GM12873 (cell line): ENCODE measurements around the gene PIH1D1.

Experiments used
- TF ChIP-seq, protein P1 (sequence below): IDR thresholded peaks from 2 replicates; pipeline ENCODE4 v1.5.1; 2012; ENCODE audit warnings: low read depth, mild to moderate bottlenecking, moderate library complexity, low read length, control low read depth; ENCODE audit not compliant: insufficient read depth; ENCODE audit errors: missing control alignments

The PIH1D1 gene

GRCh38 chr19:49492573-49493405 lies 41.2 kb upstream of the PIH1D1 start:
- TF ChIP-seq, protein P1, sequence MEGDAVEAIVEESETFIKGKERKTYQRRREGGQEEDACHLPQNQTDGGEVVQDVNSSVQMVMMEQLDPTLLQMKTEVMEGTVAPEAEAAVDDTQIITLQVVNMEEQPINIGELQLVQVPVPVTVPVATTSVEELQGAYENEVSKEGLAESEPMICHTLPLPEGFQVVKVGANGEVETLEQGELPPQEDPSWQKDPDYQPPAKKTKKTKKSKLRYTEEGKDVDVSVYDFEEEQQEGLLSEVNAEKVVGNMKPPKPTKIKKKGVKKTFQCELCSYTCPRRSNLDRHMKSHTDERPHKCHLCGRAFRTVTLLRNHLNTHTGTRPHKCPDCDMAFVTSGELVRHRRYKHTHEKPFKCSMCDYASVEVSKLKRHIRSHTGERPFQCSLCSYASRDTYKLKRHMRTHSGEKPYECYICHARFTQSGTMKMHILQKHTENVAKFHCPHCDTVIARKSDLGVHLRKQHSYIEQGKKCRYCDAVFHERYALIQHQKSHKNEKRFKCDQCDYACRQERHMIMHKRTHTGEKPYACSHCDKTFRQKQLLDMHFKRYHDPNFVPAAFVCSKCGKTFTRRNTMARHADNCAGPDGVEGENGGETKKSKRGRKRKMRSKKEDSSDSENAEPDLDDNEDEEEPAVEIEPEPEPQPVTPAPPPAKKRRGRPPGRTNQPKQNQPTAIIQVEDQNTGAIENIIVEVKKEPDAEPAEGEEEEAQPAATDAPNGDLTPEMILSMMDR = no peak

DNA sequence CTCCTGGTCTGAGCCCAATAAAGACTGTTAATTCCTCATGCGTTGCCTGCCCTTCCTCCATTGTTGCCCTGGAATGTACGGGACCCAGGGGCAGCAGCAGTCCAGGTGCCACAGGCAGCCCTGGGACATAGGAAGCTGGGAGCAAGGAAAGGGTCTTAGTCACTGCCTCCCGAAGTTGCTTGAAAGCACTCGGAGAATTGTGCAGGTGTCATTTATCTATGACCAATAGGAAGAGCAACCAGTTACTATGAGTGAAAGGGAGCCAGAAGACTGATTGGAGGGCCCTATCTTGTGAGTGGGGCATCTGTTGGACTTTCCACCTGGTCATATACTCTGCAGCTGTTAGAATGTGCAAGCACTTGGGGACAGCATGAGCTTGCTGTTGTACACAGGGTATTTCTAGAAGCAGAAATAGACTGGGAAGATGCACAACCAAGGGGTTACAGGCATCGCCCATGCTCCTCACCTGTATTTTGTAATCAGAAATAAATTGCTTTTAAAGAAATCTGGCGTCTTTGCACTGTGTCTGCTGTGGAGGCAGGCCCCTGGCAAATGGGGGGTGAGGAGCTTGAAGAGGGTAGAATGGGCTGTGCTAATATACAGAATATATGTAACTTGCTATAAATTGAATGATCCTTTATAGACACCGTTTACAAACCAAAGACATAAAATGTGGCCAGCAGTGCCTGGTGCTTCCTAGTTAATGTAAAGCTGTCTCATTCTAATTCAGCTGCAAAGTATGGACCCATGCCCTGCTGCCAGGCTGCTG lies 40.4 kb upstream of the PIH1D1 start:
- TF ChIP-seq, protein P1 = no peak

DNA sequence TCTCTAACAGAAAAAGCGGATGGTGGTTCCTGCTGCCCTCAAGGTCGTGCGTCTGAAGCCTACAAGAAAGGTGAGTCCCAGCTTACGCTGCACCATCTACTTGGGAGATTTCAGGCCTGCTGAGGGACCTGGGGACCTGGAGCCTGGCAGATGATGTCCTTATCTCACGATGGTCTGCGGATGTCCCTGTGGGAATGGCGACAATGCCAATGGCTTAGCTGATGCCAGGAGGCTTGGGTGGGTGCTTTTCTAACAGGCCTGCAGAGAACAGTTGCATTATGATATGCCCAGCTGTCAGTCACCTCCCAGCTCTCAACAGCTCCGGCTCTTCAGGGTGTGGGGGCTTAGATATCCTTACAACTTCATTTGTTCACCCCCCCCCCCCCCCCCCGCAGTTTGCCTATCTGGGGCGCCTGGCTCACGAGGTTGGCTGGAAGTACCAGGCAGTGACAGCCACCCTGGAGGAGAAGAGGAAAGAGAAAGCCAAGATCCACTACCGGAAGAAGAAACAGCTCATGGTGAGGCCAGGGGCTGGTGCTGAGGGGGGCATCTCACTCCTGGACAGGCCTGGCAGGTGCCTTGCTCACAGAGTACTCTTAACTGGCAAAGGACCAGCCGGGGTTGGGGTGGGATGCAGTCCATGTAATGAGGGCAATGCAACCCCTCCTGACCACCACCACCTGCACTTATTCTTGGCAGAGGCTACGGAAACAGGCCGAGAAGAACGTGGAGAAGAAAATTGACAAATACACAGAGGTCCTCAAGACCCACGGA lies 39.6 kb upstream of the PIH1D1 start:
- TF ChIP-seq, protein P1 = no peak

DNA sequence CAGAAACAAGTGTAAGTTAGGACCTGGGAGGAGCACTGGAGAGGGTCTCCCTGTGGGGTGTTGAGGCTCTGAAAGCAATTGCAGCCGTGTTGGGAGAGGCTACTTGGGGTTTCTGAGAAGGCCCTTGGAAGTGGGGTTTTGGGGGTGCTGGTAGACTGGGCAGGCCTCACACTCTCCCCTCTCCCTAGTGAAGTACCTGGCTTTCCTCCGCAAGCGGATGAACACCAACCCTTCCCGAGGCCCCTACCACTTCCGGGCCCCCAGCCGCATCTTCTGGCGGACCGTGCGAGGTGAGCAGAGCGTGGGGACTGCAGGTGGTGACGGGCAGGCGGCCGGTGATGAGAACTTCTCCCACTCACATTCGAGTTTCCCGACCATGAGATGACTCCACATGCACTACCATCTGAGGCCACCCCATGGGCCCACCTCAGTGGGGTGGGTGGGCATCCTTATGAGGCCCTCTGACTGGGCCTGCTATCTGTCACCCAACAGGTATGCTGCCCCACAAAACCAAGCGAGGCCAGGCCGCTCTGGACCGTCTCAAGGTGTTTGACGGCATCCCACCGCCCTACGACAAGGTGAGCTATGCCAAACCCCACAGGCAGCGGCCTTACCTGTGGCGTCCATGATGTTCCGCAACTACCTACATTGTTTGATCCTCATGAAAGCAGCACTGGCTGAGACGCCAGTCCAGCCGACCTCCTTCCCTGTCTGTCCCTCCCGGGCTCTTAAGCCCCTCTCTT lies 38.8 kb upstream of the PIH1D1 start:
- TF ChIP-seq, protein P1 = no peak

DNA sequence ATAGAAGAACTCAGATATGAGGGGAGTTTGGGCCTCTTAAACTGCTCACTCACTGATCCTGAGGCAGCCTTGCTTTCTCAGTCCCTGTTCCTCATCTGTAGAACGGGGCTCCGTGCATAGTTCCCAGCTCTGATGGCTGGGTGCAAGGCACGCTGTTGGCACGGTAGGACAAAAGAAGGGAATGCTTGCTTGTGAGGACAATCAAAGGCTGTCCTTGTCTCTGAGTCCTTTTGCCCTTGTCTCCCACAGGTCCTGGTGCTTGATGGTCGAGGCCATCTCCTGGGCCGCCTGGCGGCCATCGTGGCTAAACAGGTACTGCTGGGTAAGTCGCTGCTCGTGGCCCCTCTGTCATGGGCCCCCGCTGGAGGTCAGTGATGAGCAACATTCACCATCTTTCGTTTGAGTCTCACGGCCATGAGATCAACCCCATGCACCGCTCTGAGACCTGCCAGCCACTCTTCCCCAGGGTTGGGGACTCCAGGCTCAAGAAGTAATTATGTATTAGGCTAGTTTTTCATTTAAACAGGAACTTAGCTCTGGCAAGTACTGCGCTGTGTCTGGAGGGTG lies 38.1 kb upstream of the PIH1D1 start:
- TF ChIP-seq, protein P1 = peak; percentile 70

DNA sequence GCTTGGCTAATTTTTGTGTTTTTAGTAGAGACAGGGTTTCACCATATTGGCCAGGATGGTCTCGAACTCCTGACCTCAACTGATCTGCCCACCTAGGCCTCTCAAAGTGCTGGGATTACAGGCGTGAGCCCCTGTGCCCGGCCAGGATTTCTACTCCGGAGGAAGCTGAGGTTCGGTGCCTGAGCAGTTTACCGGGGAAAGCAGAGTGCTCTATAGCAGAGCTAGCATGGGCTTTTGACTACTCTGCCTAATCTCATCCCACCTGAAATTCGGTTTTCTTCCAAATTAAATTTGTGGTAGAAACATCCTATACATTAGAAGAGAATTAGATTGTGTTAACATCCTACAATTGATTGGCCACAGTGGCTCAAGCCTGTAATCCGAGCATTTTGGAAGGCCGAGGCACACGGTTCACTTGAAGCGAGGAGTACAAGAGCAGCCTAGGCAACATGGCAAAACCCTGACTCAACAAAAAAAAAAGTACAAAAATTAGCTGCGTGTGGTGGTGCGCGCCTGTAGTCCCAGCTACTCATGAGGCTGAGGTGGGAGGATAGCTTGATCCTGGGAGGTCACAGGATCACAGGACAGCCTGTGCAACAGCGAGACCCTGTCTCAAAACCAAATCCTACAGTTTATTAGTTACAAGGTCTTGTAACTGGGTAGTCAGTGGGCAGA lies 37.4 kb upstream of the PIH1D1 start:
- TF ChIP-seq, protein P1 = no peak
